HCT116 (cell line): ENCODE results near the gene ADAMTS9.

Source experiments
- CTCF ChIP-seq, 3 experiments: fragments of 200-600 bp in 1 of 3; sonication (generic) in 1 of 3; IDR thresholded peaks in 2 of 3; conservative IDR thresholded peaks in 1 of 3; 2 replicates each; pipeline ENCODE4 v1.5.1; 2012 to 2017; ENCODE audit warnings: low read depth in 2 of 3, low read length in 2 of 3, antibody characterized with exemption in 1 of 3, borderline replicate concordance in 1 of 3, control low read depth in 1 of 3, mild to moderate bottlenecking in 1 of 3, mixed read lengths in 1 of 3, mixed run types in 1 of 3, moderate library complexity in 1 of 3; ENCODE audit not compliant: insufficient read depth in 1 of 3
- EGR1 ChIP-seq: IDR thresholded peaks from 2 replicates; pipeline ENCODE4 v1.6.1; 2012; ENCODE audit warnings: low read depth
- EZH2 ChIP-seq: fragments of 200-600 bp; sonication (generic); IDR thresholded peaks from 2 replicates; pipeline ENCODE4 v1.6.1; 2017; ENCODE audit warnings: antibody characterized with exemption, mixed run types
- MAX ChIP-seq: IDR thresholded peaks from 2 replicates; pipeline ENCODE4 v1.6.1; 2012

GRCh38 chr3:64687781-64688604, at the start of gene ADAMTS9:
- TF ChIP-seq CTCF (IDR thresholded peaks at IDR 0.05 in 2 of 3, conservative IDR thresholded peaks at IDR 0.05 in 1 of 3; ENCODE audit: borderline replicate concordance in 1 of 3, insufficient read depth in 1 of 3, low read depth in 2 of 3, low read length in 2 of 3): no peak
- no peak for TF ChIP-seq MAX
- TF ChIP-seq EGR1: no peak
- TF ChIP-seq EZH2: no peak; the same call in none of the 2 replicates
